Type B pancreatic cell (in vitro differentiated cells): ENCODE data around the gene REG1B. TPM values are rescaled to one million over a fixed set of nuclear protein-coding genes. Genes with fewer than 3 reads are reported as not detected.

Experiments
- DNase-seq: peaks from one replicate; pipeline ENCODE4 v3.0.0; 2021; ENCODE audit warnings: mixed read lengths; ENCODE audit not compliant: unreplicated experiment; ENCODE audit errors: extremely low spot score
- H3K27ac Mint-ChIP-seq: 2 replicates; pipeline ENCODE4 v1.8.0; 2021; ENCODE audit warnings: mild to moderate bottlenecking, mixed read lengths
- H3K27me3 Mint-ChIP-seq: 2 replicates; pipeline ENCODE4 v1.8.0; 2021; ENCODE audit warnings: mixed read lengths
- H3K36me3 Mint-ChIP-seq: 2 replicates; pipeline ENCODE4 v1.8.0; 2021; ENCODE audit warnings: mixed read lengths
- H3K4me1 Mint-ChIP-seq: one replicate; pipeline ENCODE4 v1.8.0; 2021; ENCODE audit warnings: mixed read lengths; ENCODE audit not compliant: unreplicated experiment
- H3K4me3 Mint-ChIP-seq: 2 replicates; pipeline ENCODE4 v1.8.0; 2021; ENCODE audit warnings: mild to moderate bottlenecking, mixed read lengths
- H3K9me3 Mint-ChIP-seq: 2 replicates; pipeline ENCODE4 v1.8.0; 2021; ENCODE audit warnings: mixed read lengths
- CTCF ChIP-seq: fragments of 200-600 bp; sonication (generic); conservative IDR thresholded peaks from 2 replicates; pipeline ENCODE4 v1.5.0; 2021; ENCODE audit warnings: antibody characterized with exemption, mild to moderate bottlenecking
- total RNA-seq: library from RNA; stranded (reverse); gene quantifications from 2 replicates; pipeline ENCODE4 v1.2.1, GENCODE V29; 2021; ENCODE audit warnings: low replicate concordance

REG1B gene
- total RNA-seq, 1 donor from 2014 or later: not detected

GRCh38 chr2:79125721-79125985 lies 37.9 kb upstream of the REG1B start:
- no peaks in the 10 kb centered on the region for H3K36me3 Mint-ChIP-seq
- H3K4me1 Mint-ChIP-seq: peaks cover 10% of the 10 kb centered on the region
- TF ChIP-seq CTCF: no peak
- H3K9me3 Mint-ChIP-seq: no peaks in the 10 kb centered on the region
- no peaks in the 10 kb centered on the region for H3K27me3 Mint-ChIP-seq
- H3K27ac Mint-ChIP-seq: no peak overlapping the region
- no peak for DNase-seq
- H3K4me3 Mint-ChIP-seq: no peak overlapping the region

- no peaks in the 10 kb centered on the region for H3K36me3 Mint-ChIP-seq
- H3K27me3 Mint-ChIP-seq: no peaks in the 10 kb centered on the region
- no peak for DNase-seq
- TF ChIP-seq CTCF: no peak
- H3K4me3 Mint-ChIP-seq: no peak overlapping the region
- H3K4me1 Mint-ChIP-seq: peaks cover 10% of the 10 kb centered on the region
- H3K27ac Mint-ChIP-seq: no peak overlapping the region
- H3K9me3 Mint-ChIP-seq: no peaks in the 10 kb centered on the region
Measured at GRCh38 chr2:79124907-79125720, 37.3 kb upstream of the REG1B start.

- Mint-ChIP-seq H3K27ac (no peak overlapping the region), H3K4me1 (no peaks in the 10 kb centered on the region), H3K36me3 (no peaks in the 10 kb centered on the region), H3K9me3 (peaks cover 3% of the 10 kb centered on the region), H3K27me3 (no peaks in the 10 kb centered on the region), H3K4me3 (no peak overlapping the region)
- no peak for TF ChIP-seq CTCF
- DNase-seq: no peak
Measured at GRCh38 chr2:79122676-79123075, 34.9 kb upstream of the REG1B start.

GRCh38 chr2:79120194-79120713 lies 32.5 kb upstream of the REG1B start, which contains the start of gene REG1A:
REG1A (plus strand) TSS chr2:79120488; CDS start chr2:79120862, 374 bp downstream.
- TF ChIP-seq CTCF: no peak
- DNase-seq: no peak
- H3K4me3 Mint-ChIP-seq: no peak within 1 kb of the TSS
- H3K36me3 Mint-ChIP-seq: no peaks in the 10 kb centered on the region
- no peak within 1 kb of the TSS for H3K27ac Mint-ChIP-seq
- no peaks in the 10 kb centered on the region for H3K27me3 Mint-ChIP-seq
- H3K4me1 Mint-ChIP-seq: no peaks in the 10 kb centered on the region
- peaks cover 3% of the 10 kb centered on the region for H3K9me3 Mint-ChIP-seq

GRCh38 chr2:79116997-79117928 lies 29.5 kb upstream of the REG1B start:
- DNase-seq: no peak
- Mint-ChIP-seq H3K4me3 (no peak overlapping the region), H3K4me1 (no peaks in the 10 kb centered on the region), H3K27me3 (peaks cover 3% of the 10 kb centered on the region), H3K36me3 (no peaks in the 10 kb centered on the region), H3K9me3 (peaks cover 3% of the 10 kb centered on the region), H3K27ac (no peak overlapping the region)
- no peak for TF ChIP-seq CTCF
